ENCODE results near the gene CRKL. TPM values are rescaled to one million over a fixed set of nuclear protein-coding genes. Genes with fewer than 3 reads are reported as not detected.
"Not testable (repeated sequence)": the region's sequence is repeated elsewhere in the genome, so short reads cannot be mapped to it uniquely, and the experiment has no call there.

The CRKL gene
- total RNA-seq, 1 experiment from 2014 or later, result 106 TPM

DNA sequence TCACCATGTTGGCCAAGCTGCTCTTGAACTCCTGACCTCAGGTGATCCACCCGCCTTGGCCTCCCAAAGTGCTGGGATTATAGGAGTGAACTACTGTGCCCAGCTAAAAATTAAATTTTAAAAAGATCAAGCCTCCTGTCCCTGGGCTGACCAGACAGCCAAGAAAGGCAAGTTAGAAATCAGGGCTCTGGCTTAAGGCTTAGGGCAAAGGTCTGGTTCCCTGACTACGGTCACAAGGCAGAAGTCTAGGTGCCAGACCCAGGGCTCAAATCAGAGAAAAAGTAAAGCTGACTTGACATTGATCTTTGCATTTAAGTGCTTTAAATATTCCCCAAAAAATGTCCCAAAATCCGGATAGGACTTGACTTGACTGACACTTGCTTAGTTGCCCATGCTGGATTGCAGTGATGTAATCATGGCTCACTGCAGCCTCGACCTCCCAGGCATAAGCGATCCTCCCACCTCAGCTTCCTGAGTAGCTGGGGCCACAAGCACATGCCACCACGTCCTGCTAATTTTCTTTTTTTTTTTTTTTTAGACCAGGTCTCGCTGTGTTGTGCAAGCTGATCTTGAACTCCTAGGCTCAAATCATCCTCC is 17.3 kb upstream of the CRKL start:
- no peaks in the 10 kb centered on the region for H3K27me3 ChIP-seq (ENCODE audit: insufficient read depth, low read length)
- no peak overlapping the region for H3K14ac ChIP-seq (ENCODE audit: insufficient read depth, low read length)
- no peak overlapping the region for H4K8ac ChIP-seq (replicated peaks; ENCODE audit: insufficient read length, low read depth, low read length)
- Mint-ChIP-seq H3K27ac (no peak overlapping the region), H3K27me3 (ENCODE audit: low read depth) (peaks cover 5% of the 10 kb centered on the region), H3K9me3 (peaks cover 0 to 3% of the 10 kb centered on the region in 2 experiments; a peak in 1 of 5 replicates), H3K4me1 (no peaks in the 10 kb centered on the region), H3K36me3 (ENCODE audit: insufficient read depth in 1 of 3, low read depth in 3 of 3) (no peaks in the 10 kb centered on the region), H3K4me3 (no peak overlapping the region)
- TF ChIP-seq, protein P1, sequence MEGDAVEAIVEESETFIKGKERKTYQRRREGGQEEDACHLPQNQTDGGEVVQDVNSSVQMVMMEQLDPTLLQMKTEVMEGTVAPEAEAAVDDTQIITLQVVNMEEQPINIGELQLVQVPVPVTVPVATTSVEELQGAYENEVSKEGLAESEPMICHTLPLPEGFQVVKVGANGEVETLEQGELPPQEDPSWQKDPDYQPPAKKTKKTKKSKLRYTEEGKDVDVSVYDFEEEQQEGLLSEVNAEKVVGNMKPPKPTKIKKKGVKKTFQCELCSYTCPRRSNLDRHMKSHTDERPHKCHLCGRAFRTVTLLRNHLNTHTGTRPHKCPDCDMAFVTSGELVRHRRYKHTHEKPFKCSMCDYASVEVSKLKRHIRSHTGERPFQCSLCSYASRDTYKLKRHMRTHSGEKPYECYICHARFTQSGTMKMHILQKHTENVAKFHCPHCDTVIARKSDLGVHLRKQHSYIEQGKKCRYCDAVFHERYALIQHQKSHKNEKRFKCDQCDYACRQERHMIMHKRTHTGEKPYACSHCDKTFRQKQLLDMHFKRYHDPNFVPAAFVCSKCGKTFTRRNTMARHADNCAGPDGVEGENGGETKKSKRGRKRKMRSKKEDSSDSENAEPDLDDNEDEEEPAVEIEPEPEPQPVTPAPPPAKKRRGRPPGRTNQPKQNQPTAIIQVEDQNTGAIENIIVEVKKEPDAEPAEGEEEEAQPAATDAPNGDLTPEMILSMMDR (conservative IDR thresholded peaks at IDR 0.05), result no peak
- WGBS (ENCODE audit: extremely low coverage, insufficient read length, low lambda C conversion rate), result no CpG with 5 or more reads among the region's 7 CpGs
- H3K9ac ChIP-seq (ENCODE audit: extremely low read depth, insufficient read length, low read length), result no peak overlapping the region
- H3K4ac ChIP-seq (ENCODE audit: low read depth, low read length), result no peak overlapping the region
- no peak overlapping the region for H2BK15ac ChIP-seq (ENCODE audit: low read depth, low read length)
- no peak overlapping the region for H3K27ac ChIP-seq (ENCODE audit: insufficient read length, low read depth, low read length)
- no peak overlapping the region for H3T11ph ChIP-seq (ENCODE audit: low read length)
- H3K23me2 ChIP-seq (ENCODE audit: insufficient read length, low read depth, low read length, poor library complexity, severe bottlenecking), result no peaks in the 10 kb centered on the region
- H2BK12ac ChIP-seq (ENCODE audit: insufficient read length, low read depth, low read length), result no peak overlapping the region
- H3K23ac ChIP-seq (ENCODE audit: insufficient read length, low read depth, low read length), result no peak overlapping the region
- no peak overlapping the region for H3K18ac ChIP-seq (ENCODE audit: insufficient read length, low read depth, low read length)
- no peaks in the 10 kb centered on the region for H3K4me1 ChIP-seq (ENCODE audit: insufficient read depth, low read length)
- H2AK5ac ChIP-seq (ENCODE audit: insufficient read length, low read length), result no peak overlapping the region
- H2AFZ ChIP-seq (ENCODE audit: low read length), result no peak overlapping the region
- no peak overlapping the region for H2BK120ac ChIP-seq (ENCODE audit: low read depth, low read length, poor library complexity, severe bottlenecking)
- no peak overlapping the region for H4K5ac ChIP-seq (ENCODE audit: insufficient read length, low read depth, low read length)
- no peak overlapping the region for H2BK5ac ChIP-seq (ENCODE audit: insufficient read length, low read length)
- H4K91ac ChIP-seq (ENCODE audit: insufficient read length, low read depth, low read length), result no peak overlapping the region
- no peak for DNase-seq
- no peaks in the 10 kb centered on the region for H3K9me3 ChIP-seq (ENCODE audit: control insufficient read depth, low read depth, low read length)
- no peak overlapping the region for H3K56ac ChIP-seq (ENCODE audit: insufficient read length, low read depth, low read length)
- no peaks in the 10 kb centered on the region for H3K79me2 ChIP-seq (ENCODE audit: insufficient read depth, low read length)
- H2BK20ac ChIP-seq (ENCODE audit: low read depth, low read length, poor library complexity, severe bottlenecking), result no peak overlapping the region
- H3K4me2 ChIP-seq (ENCODE audit: insufficient read depth, insufficient read length, low read length), result no peak overlapping the region
- H4K20me1 ChIP-seq (ENCODE audit: control insufficient read depth, insufficient read depth, insufficient read length), result no peaks in the 10 kb centered on the region
- H3K79me1 ChIP-seq (ENCODE audit: insufficient read depth, low read depth, low read length, poor library complexity, severe bottlenecking), result no peaks in the 10 kb centered on the region

DNA sequence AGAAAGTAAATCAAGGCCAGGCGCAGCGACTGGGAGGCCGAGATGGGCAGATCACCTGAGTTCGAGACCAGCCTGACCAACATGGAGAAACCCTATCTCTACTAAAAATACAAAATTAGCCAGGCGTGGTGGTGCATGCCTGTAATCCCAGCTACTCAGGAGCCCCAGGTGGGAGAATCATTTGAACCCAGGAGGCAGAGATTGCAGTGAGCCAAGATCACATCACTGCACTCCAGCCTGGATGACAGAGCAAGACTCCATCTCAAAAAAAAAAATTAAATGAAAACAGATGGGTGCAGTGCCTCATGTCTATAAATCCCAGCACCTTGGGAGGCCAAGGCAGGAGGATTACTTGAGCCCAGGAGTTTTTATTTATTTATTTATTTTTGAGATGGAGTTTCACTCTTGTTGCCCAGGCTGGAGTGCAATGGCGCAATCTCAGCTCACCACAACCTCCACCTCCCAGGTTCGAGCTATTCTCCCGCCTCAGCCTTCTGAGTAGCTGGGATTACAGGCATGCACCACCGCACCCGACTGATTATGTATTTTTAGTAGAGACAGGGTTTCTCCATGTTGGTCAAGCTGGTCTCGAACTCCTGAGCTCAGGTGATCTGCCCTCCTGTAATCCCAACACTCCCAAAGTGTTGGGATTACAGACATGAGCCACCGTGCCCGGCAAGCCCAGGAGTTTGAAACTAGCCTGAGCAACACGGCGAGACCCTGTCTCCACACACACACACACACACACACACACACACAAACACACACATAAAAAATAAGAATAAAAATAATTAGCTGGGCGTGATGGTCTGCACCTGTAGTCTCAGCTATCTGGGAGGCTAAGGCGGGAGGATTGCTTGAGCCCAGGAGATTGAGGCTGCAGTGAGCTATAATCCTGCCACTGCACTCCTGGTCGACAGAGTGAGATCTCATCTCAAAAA is 15.8 kb upstream of the CRKL start:
- not testable (repeated sequence) for H3K14ac ChIP-seq (ENCODE audit: insufficient read depth, low read length); H2BK15ac ChIP-seq (ENCODE audit: low read depth, low read length); H3K4me1 ChIP-seq (ENCODE audit: insufficient read depth, low read length); H3K79me2 ChIP-seq (ENCODE audit: insufficient read depth, low read length); H2BK120ac ChIP-seq (ENCODE audit: low read depth, low read length, poor library complexity, severe bottlenecking); H3K36me3 Mint-ChIP-seq (ENCODE audit: insufficient read depth in 1 of 3, low read depth in 3 of 3); H3K4me3 Mint-ChIP-seq; H3K27me3 ChIP-seq (ENCODE audit: insufficient read depth, low read length); H3K23ac ChIP-seq (ENCODE audit: insufficient read length, low read depth, low read length); H3K4me2 ChIP-seq (ENCODE audit: insufficient read depth, insufficient read length, low read length); H3K79me1 ChIP-seq (ENCODE audit: insufficient read depth, low read depth, low read length, poor library complexity, severe bottlenecking); H3K9me3 Mint-ChIP-seq; H2BK5ac ChIP-seq (ENCODE audit: insufficient read length, low read length); H4K91ac ChIP-seq (ENCODE audit: insufficient read length, low read depth, low read length); H3K4ac ChIP-seq (ENCODE audit: low read depth, low read length); H4K20me1 ChIP-seq (ENCODE audit: control insufficient read depth, insufficient read depth, insufficient read length); H3K27me3 Mint-ChIP-seq (ENCODE audit: low read depth); H2AK5ac ChIP-seq (ENCODE audit: insufficient read length, low read length); H3K27ac ChIP-seq (ENCODE audit: insufficient read length, low read depth, low read length); H4K5ac ChIP-seq (ENCODE audit: insufficient read length, low read depth, low read length); H4K8ac ChIP-seq (replicated peaks; ENCODE audit: insufficient read length, low read depth, low read length); H2BK20ac ChIP-seq (ENCODE audit: low read depth, low read length, poor library complexity, severe bottlenecking); H2BK12ac ChIP-seq (ENCODE audit: insufficient read length, low read depth, low read length); DNase-seq; H3K18ac ChIP-seq (ENCODE audit: insufficient read length, low read depth, low read length); H3K9ac ChIP-seq (ENCODE audit: extremely low read depth, insufficient read length, low read length); H3K9me3 ChIP-seq (ENCODE audit: control insufficient read depth, low read depth, low read length); H3K56ac ChIP-seq (ENCODE audit: insufficient read length, low read depth, low read length); H3T11ph ChIP-seq (ENCODE audit: low read length); H3K4me1 Mint-ChIP-seq; H2AFZ ChIP-seq (ENCODE audit: low read length); H3K23me2 ChIP-seq (ENCODE audit: insufficient read length, low read depth, low read length, poor library complexity, severe bottlenecking); H3K27ac Mint-ChIP-seq
- no CpG with 5 or more reads among the region's 18 CpGs for WGBS (ENCODE audit: extremely low coverage, insufficient read length, low lambda C conversion rate)
